DMS153 (cell line): Measurements from ENCODE around the gene MYL11.
"Not testable (repeated sequence)": the region's sequence is repeated elsewhere in the genome, so short reads cannot be mapped to it uniquely, and the experiment has no call there.

Experiments used
- DNase-seq: peaks from one replicate; lab custom pipeline; 2025; lab: John Stamatoyannopoulos, UW

Gene MYL11

DNA sequence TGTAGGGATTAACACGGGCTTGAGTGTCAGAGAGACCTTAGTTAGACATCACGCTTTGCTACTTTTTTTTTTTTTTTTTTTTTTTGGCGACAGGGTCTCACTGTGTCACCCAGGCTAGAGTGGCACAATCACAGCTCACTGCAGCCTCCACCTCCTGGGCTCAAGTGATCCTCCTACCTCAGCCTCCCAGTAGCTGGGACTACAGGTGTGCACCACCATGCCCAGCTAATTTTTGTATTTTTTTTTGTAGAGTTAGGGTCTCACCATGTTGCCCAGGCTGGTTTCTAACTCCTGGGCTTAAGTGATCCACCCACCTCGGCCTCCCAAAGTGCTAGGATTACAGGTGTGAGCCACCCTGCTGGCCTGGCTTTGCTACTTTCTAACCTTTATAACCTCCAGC lies 22.0 kb downstream of the MYL11 start:
- not testable (repeated sequence) for DNase-seq

DNA sequence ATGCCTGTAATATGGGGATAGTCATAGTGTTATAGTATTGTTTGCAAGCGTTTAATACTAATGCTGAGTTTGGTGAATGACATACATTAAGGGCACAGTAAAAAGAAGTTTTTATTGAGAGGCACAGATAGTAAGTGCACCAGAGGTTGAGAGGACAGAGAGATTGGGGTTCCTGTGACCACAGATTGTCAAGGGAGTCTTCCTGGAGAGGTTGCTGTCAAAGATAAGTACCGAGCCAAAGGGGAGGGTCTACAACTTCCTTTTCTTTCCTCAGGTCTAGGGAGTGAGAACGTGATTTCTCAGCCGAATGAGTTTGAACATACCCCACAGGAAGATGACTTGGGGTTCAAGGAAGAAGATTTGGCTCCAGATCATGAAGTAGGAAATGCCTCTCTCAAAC lies 22.5 kb downstream of the MYL11 start:
- DNase-seq = no peak

- DNase-seq = no peak
Observed at GRCh38 chr16:30397776-30398660, 23.4 kb downstream of the MYL11 start.

DNA sequence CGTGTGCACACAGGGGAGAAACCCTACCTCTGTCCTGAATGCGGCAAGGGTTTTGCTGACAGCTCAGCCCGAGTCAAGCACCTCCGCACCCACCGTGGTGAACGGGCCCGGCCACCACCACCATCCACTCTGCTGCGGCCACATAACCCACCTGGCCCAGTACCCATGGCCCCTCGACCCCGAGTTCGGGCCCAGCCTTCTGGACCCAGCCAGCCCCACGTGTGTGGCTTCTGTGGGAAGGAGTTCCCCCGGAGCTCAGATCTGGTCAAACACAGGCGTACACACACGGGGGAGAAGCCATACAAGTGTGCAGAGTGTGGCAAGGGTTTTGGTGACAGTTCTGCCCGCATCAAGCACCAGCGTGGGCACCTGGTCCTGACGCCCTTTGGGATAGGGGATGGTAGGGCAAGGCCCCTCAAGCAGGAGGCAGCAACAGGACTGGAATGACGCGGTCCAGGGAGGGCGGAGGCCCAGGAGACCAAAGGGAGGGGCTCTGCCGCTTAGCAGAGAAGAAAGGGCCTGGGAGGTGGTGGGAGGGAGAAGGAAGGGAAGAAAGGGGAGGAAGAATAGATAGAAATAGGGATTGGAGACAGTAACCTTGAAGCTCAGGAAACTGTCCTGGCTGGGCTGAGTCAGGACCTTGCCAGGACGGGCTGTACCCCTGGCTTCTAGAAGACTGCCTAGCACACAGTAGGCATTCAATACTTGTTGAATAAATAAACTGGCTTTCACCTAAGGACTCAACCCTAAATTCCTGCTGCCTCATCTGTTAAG lies 24.2 kb downstream of the MYL11 start:
- no peak for DNase-seq

DNA sequence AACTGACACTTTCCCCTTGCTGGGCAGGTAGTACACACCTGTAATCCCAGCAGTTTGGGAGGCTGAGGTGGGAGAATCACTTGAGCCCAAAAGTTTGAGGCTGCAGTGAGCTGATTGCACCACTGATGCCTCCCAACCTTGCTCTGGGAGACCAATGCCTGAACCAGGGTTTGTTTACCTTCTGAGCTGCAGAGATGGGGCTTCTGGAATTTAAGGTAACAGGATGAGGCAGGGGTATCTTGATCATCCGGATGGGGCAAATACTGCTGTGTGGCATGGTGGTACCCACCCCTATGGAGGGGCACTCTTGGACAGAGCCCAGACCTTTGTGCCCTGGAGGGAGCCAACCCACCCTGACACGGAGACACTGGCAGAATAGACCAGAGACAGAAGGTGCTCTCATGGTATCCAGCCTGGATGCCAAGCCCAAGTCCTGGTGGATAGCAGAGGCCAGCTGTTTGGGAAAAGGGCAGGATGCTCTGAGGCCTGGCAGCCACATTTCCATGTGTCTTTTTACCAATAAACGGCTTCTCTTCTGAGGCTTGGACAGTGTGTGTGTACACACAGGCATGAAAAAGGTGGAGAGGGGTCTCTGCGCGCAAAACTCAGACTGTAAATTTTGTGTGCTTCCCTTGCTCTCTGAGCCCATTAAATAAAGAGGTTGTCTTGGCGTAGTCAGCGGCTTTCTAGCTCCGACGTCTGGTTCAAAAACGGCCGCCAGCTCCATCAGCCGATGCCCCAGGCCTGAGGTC lies 25.0 kb downstream of the MYL11 start:
- DNase-seq = peak; percentile 21

DNA sequence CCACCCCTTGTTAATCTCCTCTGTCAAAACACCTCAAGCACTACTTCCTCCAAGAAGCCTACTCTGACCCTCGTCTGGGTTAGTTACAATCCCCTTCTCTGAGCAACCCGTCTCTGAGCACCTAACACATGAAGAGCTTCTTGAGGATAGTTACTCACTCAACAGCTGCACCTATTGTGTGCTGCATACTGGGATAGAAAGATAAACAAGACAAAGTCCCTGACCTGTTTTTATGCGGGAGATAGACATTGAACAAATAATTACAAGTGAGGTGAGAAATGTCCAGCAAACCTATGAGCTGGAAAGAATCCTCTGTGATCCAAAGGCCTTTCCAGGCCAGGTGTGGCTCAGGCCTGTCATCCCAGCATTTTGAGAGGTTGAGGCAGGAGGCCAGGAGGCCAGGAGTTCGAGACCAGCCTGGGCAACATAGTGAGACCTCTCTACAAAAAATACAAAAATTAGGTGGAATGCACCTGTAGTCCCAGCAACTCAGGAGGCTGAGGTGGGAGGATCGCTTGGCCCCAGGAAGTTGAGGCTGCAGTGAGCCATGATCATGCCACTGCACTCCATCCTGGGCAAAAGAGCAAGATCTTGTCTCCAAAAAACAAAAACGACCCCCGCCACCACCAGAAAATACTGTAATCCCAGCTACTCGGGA lies 27.3 kb downstream of the MYL11 start:
- peak; percentile 34 for DNase-seq

- no peak for DNase-seq
Observed at GRCh38 chr16:30406795-30407101, 32.1 kb downstream of the MYL11 start.

DNA sequence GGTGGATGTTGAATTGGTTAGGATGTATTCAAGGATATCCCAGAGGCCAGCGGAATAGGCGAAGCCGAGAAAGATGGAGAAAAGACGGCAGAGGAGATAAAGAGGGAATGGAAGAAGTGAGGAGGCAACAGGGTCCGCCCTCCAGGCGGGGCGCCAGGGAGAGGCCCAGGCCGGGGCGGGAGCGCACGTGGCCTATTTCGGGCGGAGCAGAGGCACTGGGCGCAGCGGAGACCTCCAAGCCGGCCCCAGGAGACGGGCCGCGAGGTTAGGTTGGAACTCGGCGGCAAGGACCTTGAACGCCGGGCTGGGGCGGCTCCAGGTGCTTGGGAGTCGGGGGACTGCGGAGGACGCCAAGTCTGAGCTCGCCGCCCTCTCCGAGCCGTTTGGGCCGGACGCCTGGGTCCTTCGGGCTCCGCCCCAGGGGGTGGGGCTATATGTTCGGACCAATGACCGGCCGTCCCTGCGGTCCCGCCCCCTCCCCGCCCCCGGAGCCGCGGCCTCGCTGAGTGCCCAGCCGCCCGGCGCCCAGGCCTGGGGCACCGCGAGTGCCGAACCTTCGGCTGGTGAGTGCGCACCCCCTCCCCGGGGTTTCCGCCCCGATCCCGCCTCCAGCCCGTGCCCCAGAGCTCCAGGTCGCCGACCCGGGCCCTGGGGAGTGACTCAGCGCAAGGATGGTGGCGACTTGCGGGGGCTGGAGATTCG lies 32.7 kb downstream of the MYL11 start, which contains the start of gene ZNF771:
Gene ZNF771 (plus strand): TSS at position 505 of the 702 bp plus-strand sequence. CDS start 448 bp downstream, outside the sequence.
- DNase-seq = peak; percentile 73

DNA sequence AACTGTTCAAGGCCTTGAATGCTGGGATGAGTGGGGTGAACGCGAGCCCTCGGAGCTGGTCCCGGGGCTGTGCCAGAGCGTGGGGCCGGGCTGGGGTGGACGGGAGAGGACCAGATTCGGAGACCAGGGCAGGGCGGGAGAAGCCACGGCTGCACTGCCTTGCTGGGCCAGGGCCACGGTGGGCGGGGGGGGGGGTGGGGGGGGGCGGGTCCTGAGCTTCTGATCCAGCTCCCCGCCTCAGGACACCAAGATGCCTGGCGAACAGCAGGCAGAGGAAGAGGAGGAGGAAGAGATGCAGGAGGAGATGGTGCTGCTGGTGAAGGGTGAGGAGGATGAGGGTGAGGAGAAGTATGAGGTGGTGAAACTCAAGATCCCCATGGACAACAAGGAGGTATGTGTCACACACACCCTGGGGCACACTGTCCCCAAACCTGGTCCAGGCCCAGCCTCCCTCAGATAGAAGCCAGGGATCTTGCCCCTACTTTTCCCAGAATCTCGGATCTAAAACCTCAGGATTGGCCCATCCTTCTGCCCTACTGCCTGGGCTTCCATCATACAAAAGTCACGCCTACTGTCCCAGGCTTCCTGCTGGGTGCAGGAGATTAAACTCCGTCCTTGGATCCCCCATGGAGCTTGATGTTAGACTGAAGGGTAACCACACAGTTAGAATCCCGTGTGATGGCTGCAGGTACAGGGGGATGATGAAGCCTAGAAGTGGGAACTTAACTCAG lies 33.4 kb downstream of the MYL11 start:
- no peak for DNase-seq

GRCh38 chr16:30409125-30410060 lies 34.8 kb downstream of the MYL11 start:
- peak; percentile 64 for DNase-seq

GRCh38 chr16:30413112-30413806 lies 38.7 kb downstream of the MYL11 start:
- no peak for DNase-seq

DNA sequence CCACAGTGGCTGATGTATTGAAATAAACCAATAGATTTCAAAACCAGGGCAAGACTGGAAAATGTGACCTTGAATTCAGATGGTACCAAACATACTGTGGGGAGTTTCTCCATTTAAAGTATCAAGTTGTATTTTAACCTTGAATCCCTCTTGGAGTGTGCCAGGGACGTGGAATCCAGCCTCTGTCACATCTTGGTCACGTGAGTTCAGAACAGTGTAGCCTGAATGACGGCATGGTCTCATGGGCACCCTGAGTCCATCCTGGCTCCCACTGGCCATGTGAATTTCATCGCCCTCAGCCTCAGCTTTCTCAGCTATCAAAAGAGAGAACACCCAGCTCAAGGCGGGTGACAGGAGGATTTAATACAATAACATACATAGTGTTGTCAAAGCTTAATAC lies 39.6 kb downstream of the MYL11 start:
- no peak for DNase-seq

- DNase-seq = no peak
Observed at GRCh38 chr16:30416047-30416603, 41.5 kb downstream of the MYL11 start.

- DNase-seq = no peak
Observed at GRCh38 chr16:30416624-30417528, 42.3 kb downstream of the MYL11 start.

- peak; percentile 93 for DNase-seq
Observed at GRCh38 chr16:30417529-30418349, 43.1 kb downstream of the MYL11 start.

- DNase-seq = no peak
Observed at GRCh38 chr16:30418350-30419181, 44.0 kb downstream of the MYL11 start.
